Esophagus squamous epithelium (tissue), 5 donors: ENCODE measurements around the gene CXXC5. TPM values are rescaled to one million over a fixed set of nuclear protein-coding genes. Genes with fewer than 3 reads are reported as not detected.

Experiments
- DNase-seq: peaks from one replicate; lab custom pipeline; 2025; lab: John Stamatoyannopoulos, UW
- H3K27ac ChIP-seq, 4 donors: fragments of 200-600 bp; sonication (generic); one replicate each; pipeline ENCODE4 v1.5.1; 2016 to 2019; ENCODE audit warnings: mild to moderate bottlenecking in 1 of 4
- H3K27me3 ChIP-seq, 4 donors: fragments of 200-600 bp; sonication (generic); 1 replicate in 3 of 4; 2 replicates in 1 of 4; pipeline versions ENCODE4 v1.5.1 to v1.6.0; 2017 to 2021; ENCODE audit warnings: antibody characterized with exemption in 1 of 4
- H3K36me3 ChIP-seq, 3 donors: fragments of 200-600 bp; sonication (generic); one replicate each; pipeline ENCODE4 v1.5.1; 2016 to 2019
- H3K4me1 ChIP-seq, 3 donors: fragments of 200-600 bp; sonication (generic); one replicate each; pipeline ENCODE4 v1.5.1; 2017 to 2019
- H3K4me3 ChIP-seq, 4 donors: fragments of 200-600 bp; sonication (generic); 1 replicate in 3 of 4; 2 replicates in 1 of 4; pipeline ENCODE4 v1.5.1; 2016 to 2019; ENCODE audit warnings: mild to moderate bottlenecking in 2 of 4, moderate library complexity in 1 of 4
- H3K9me3 ChIP-seq, 3 donors: fragments of 200-600 bp; sonication (generic); one replicate each; pipeline ENCODE4 v1.5.1; 2016 to 2019
- CTCF ChIP-seq, 6 experiments: fragments of 450-650 bp in 4 of 6; fragments of 200-600 bp in 2 of 6; sonication (generic) in 2 of 6; IDR thresholded peaks; one replicate each; pipeline ENCODE4 v1.5.1; 2016 to 2019; ENCODE audit warnings: antibody characterized with exemption in 6 of 6, mild to moderate bottlenecking in 4 of 6, moderate library complexity in 4 of 6
- POLR2A ChIP-seq, 4 donors: fragments of 450-650 bp; IDR thresholded peaks; one replicate each; pipeline ENCODE4 v1.6.1; 2017; ENCODE audit warnings: antibody characterized with exemption in 4 of 4, mild to moderate bottlenecking in 4 of 4, moderate library complexity in 3 of 4
- WGBS, 2 donors: methylation state at CpG; one replicate each; pipeline ENCODE4 v1.1.5; 2018; 5-methylcytosine and 5-hydroxymethylcytosine counted together
- intact Hi-C: fragments of 100-400 bp; cut with DNase I; formaldehyde crosslinking; loops from one replicate; pipeline ENCODE4 v1.15.0; 2022
- total RNA-seq, 4 donors: library from RNA; depleted of rRNA; stranded (reverse); fragments of >200 nt; gene quantifications; one replicate each; pipeline ENCODE4 v1.1.0, GENCODE V29; 2016
- donor health status: DM: yes; HTN: yes; CAD: no.

Gene CXXC5
- total RNA-seq, 4 donors from 2014 or later: 13.9 to 40.4 (median 22.9) TPM

GRCh38 chr5:139687656-139688055, 39.5 kb downstream of the CXXC5 start:
- Histone ChIP-seq H3K27ac (peak overlapping the region in 1 of 4 donors; percentile 10), H3K36me3 (peaks cover 0 to 26% (median 0%) of the 10 kb centered on the region in 3 donors), H3K9me3 (no peaks in the 10 kb centered on the region), H3K4me3 (no peak overlapping the region), H3K4me1 (peaks cover 12 to 42% (median 16%) of the 10 kb centered on the region in 3 donors), H3K27me3 (no peaks in the 10 kb centered on the region)
- no peak for DNase-seq
- TF ChIP-seq POLR2A (IDR thresholded peaks at IDR 0.05) (no peak), CTCF (IDR thresholded peaks at IDR 0.05) (no peak)
- WGBS, 2 donors: 67 to 71% methylated on average over 1 of the region's 6 CpGs
- intact Hi-C loops: loop anchor here (5.0 kb wide), 1 partner anchor 55 kb away; no protein-coding TSS in a partner anchor

GRCh38 chr5:139688088-139688702, 40.0 kb downstream of the CXXC5 start:
- Histone ChIP-seq H3K4me1 (peaks cover 12 to 47% (median 16%) of the 10 kb centered on the region in 3 donors), H3K36me3 (peaks cover 0 to 21% (median 0%) of the 10 kb centered on the region in 3 donors), H3K4me3 (no peak overlapping the region), H3K27ac (peak overlapping the region in 1 of 4 donors; percentile 10), H3K27me3 (no peaks in the 10 kb centered on the region), H3K9me3 (no peaks in the 10 kb centered on the region)
- no peak for TF ChIP-seq CTCF (IDR thresholded peaks at IDR 0.05)
- no peak for TF ChIP-seq POLR2A (IDR thresholded peaks at IDR 0.05)
- no peak for DNase-seq
- intact Hi-C loops: loop anchor here (5.0 kb wide), 1 partner anchor 56 kb away; no protein-coding TSS in a partner anchor
- 76 to 88% methylated on average over 8 to 10 of the region's 14 CpGs for WGBS, 2 donors

- intact Hi-C loops: loop anchor here (5.0 kb wide), 1 partner anchor 57 kb away; no protein-coding TSS in a partner anchor
- Histone ChIP-seq H3K4me1 (peaks cover 12 to 47% (median 16%) of the 10 kb centered on the region in 3 donors), H3K27me3 (no peaks in the 10 kb centered on the region), H3K27ac (no peak overlapping the region), H3K36me3 (peaks cover 0 to 14% (median 0%) of the 10 kb centered on the region in 3 donors), H3K9me3 (no peaks in the 10 kb centered on the region), H3K4me3 (no peak overlapping the region)
- no peak for DNase-seq
- 61 to 83% methylated on average over 3 to 6 of the region's 8 CpGs for WGBS, 2 donors
- TF ChIP-seq POLR2A (IDR thresholded peaks at IDR 0.05): no peak
- TF ChIP-seq CTCF (IDR thresholded peaks at IDR 0.05): no peak
These were observed 40.7 kb downstream of the CXXC5 start for GRCh38 chr5:139688751-139689372.

GRCh38 chr5:139689631-139690063, 41.5 kb downstream of the CXXC5 start:
- WGBS, 2 donors: 38 to 53% methylated on average over 2 to 4 of the region's 16 CpGs
- H3K27me3 ChIP-seq: no peaks in the 10 kb centered on the region
- intact Hi-C loops: loop anchor here (5.0 kb wide), 1 partner anchor 57 kb away; no protein-coding TSS in a partner anchor
- H3K4me1 ChIP-seq: peaks cover 12 to 47% (median 16%) of the 10 kb centered on the region in 3 donors
- no peak overlapping the region for H3K4me3 ChIP-seq
- peaks cover 0 to 7% (median 0%) of the 10 kb centered on the region in 3 donors for H3K36me3 ChIP-seq
- H3K9me3 ChIP-seq: no peaks in the 10 kb centered on the region
- DNase-seq: no peak
- peak overlapping the region in 1 of 4 donors; percentile 4 for H3K27ac ChIP-seq
- TF ChIP-seq POLR2A (IDR thresholded peaks at IDR 0.05): no peak
- no peak for TF ChIP-seq CTCF (IDR thresholded peaks at IDR 0.05)
